ENCODE data around the gene BET1.
A peak's percentile ranks its signal among the peaks of the same experiment; 100 is the strongest.

BET1 gene, protein sequence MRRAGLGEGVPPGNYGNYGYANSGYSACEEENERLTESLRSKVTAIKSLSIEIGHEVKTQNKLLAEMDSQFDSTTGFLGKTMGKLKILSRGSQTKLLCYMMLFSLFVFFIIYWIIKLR

GRCh38 chr7:94004024-94004951, at the start of gene BET1:
Gene BET1 (minus strand): TSS chr7:94004355. CDS start chr7:94004216, 139 bp downstream.
- no CpG with 5 or more reads among the region's 47 CpGs for WGBS (ENCODE audit: insufficient coverage, insufficient read length)
- Histone ChIP-seq H3K4me3 (ENCODE audit: low read length) (peak within 1 kb of the TSS; percentile 86), H3K27me3 (ENCODE audit: control insufficient read depth, insufficient read depth, low read length) (no peaks in the 10 kb centered on the region), H3K9me3 (ENCODE audit: control insufficient read depth, insufficient read depth, low read length) (no peaks in the 10 kb centered on the region), H3K4me1 (ENCODE audit: control insufficient read depth, insufficient read depth, low read length) (no peaks in the 10 kb centered on the region), H3K36me3 (ENCODE audit: control insufficient read depth, insufficient read depth, low read length) (no peaks in the 10 kb centered on the region), H3K27ac (ENCODE audit: low read length) (no peak within 1 kb of the TSS)
- DNase-seq (ENCODE audit: low read depth, low spot score) = peak; percentile 94

DNA sequence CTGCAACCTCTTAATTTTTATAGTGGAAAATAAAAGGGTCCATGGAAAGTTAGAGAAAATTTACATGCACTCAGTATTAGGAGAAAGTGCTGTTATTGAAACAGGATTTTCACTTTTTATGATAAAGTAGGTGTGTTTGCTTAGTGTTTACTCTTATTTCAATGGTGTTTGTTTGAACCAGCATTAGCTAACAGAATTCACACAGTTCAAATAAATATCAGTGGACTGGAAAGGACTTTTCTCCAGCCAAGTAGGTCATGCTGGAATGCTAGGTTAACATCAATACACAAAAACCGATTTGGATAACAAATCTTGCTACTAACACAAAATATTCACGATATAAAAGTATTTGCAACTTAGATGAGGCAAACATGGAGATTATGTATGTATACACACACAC, 49.4 kb upstream of the BET1 start:
- Histone ChIP-seq H3K4me3 (ENCODE audit: low read length) (no peak overlapping the region), H3K4me1 (ENCODE audit: control insufficient read depth, insufficient read depth, low read length) (no peaks in the 10 kb centered on the region; the same call in 1 of the 2 replicates), H3K27me3 (ENCODE audit: control insufficient read depth, insufficient read depth, low read length) (no peaks in the 10 kb centered on the region), H3K9me3 (ENCODE audit: control insufficient read depth, insufficient read depth, low read length) (no peaks in the 10 kb centered on the region), H3K27ac (ENCODE audit: low read length) (no peak overlapping the region), H3K36me3 (ENCODE audit: control insufficient read depth, insufficient read depth, low read length) (no peaks in the 10 kb centered on the region)
- no peak for DNase-seq (ENCODE audit: low read depth, low spot score)
- WGBS (ENCODE audit: insufficient coverage, insufficient read length) = no CpG with 5 or more reads among the region's 2 CpGs

GRCh38 chr7:94052398-94053180, 48.4 kb upstream of the BET1 start:
- no peak for DNase-seq (ENCODE audit: low read depth, low spot score)
- Histone ChIP-seq H3K27ac (ENCODE audit: low read length) (no peak overlapping the region), H3K36me3 (ENCODE audit: control insufficient read depth, insufficient read depth, low read length) (no peaks in the 10 kb centered on the region), H3K4me1 (ENCODE audit: control insufficient read depth, insufficient read depth, low read length) (no peaks in the 10 kb centered on the region; the same call in 1 of the 2 replicates), H3K9me3 (ENCODE audit: control insufficient read depth, insufficient read depth, low read length) (no peaks in the 10 kb centered on the region), H3K27me3 (ENCODE audit: control insufficient read depth, insufficient read depth, low read length) (no peaks in the 10 kb centered on the region), H3K4me3 (ENCODE audit: low read length) (no peak overlapping the region)
- WGBS (ENCODE audit: insufficient coverage, insufficient read length) = no CpG with 5 or more reads among the region's 5 CpGs

DNA sequence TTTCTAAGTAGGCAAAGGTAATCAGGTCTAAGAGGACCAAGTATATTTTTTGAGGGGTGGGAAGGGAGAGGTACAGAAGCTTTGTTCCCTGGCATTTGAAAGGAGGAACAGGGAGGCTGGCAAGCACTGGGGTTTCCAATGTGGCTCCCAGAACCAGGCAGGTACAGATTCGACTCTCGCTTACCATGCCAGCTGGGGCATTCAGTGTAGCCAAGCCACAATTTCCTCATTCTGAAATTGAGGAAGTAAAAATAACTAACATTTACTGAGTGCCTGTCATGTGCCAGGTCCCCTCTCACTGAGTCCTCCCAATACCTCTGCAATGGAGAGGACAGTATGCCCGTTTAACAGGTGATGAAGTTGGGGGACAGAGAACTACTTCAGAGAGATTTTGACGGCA, 45.9 kb upstream of the BET1 start:
- H3K4me3 ChIP-seq (ENCODE audit: low read length) = no peak overlapping the region
- no peaks in the 10 kb centered on the region for H3K9me3 ChIP-seq (ENCODE audit: control insufficient read depth, insufficient read depth, low read length)
- no peak overlapping the region for H3K27ac ChIP-seq (ENCODE audit: low read length)
- WGBS (ENCODE audit: insufficient coverage, insufficient read length) = no CpG with 5 or more reads among the region's 4 CpGs
- no peaks in the 10 kb centered on the region for H3K27me3 ChIP-seq (ENCODE audit: control insufficient read depth, insufficient read depth, low read length)
- H3K36me3 ChIP-seq (ENCODE audit: control insufficient read depth, insufficient read depth, low read length) = no peaks in the 10 kb centered on the region
- DNase-seq (ENCODE audit: low read depth, low spot score) = no peak
- H3K4me1 ChIP-seq (ENCODE audit: control insufficient read depth, insufficient read depth, low read length) = no peaks in the 10 kb centered on the region; the same call in 1 of the 2 replicates

DNA sequence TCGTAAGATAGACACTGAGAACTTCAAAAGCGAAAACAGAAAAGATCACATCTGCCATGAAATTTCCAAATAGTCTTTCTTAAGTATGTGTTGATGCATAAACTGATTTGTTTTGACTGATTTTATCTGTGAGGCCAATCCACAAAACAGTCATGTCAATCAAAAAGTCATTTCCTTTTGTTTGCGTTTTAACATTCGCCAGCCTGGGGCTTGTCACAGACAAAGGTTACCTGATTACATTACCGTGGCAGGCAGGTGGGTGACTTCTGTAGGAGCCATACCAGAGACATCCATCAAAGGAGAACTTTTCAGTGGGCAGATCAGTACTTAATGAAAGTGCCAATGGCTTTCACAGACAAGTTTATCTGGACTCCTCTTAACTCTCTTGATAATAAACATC, 45.5 kb upstream of the BET1 start:
- Histone ChIP-seq H3K4me3 (ENCODE audit: low read length) (no peak overlapping the region), H3K27me3 (ENCODE audit: control insufficient read depth, insufficient read depth, low read length) (no peaks in the 10 kb centered on the region), H3K4me1 (ENCODE audit: control insufficient read depth, insufficient read depth, low read length) (no peaks in the 10 kb centered on the region; the same call in 1 of the 2 replicates), H3K9me3 (ENCODE audit: control insufficient read depth, insufficient read depth, low read length) (no peaks in the 10 kb centered on the region), H3K36me3 (ENCODE audit: control insufficient read depth, insufficient read depth, low read length) (no peaks in the 10 kb centered on the region), H3K27ac (ENCODE audit: low read length) (no peak overlapping the region)
- no CpG with 5 or more reads among the region's 5 CpGs for WGBS (ENCODE audit: insufficient coverage, insufficient read length)
- no peak for DNase-seq (ENCODE audit: low read depth, low spot score)

DNA sequence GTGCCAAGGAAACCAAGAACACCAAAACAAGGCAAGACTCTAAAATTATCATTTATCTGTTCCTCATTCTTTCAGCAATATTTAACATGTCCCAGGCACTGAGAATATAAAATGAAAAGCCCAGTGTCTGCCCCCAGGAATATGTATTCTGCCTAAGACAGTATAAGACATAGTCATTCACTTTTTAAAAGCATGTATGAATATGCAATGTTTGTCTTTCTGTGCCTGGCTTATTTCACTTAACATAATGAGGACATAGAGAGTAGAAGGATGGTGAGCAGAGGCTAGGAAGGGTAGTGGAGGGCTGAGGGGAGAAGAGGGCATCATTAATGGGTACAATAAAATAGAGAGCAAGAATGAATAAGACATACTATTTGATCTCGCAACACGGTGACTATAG, 44.6 kb upstream of the BET1 start:
- Histone ChIP-seq H3K9me3 (ENCODE audit: control insufficient read depth, insufficient read depth, low read length) (no peaks in the 10 kb centered on the region), H3K27me3 (ENCODE audit: control insufficient read depth, insufficient read depth, low read length) (no peaks in the 10 kb centered on the region), H3K27ac (ENCODE audit: low read length) (no peak overlapping the region), H3K36me3 (ENCODE audit: control insufficient read depth, insufficient read depth, low read length) (no peaks in the 10 kb centered on the region), H3K4me3 (ENCODE audit: low read length) (no peak overlapping the region), H3K4me1 (ENCODE audit: control insufficient read depth, insufficient read depth, low read length) (no peaks in the 10 kb centered on the region)
- WGBS (ENCODE audit: insufficient coverage, insufficient read length) = no CpG with 5 or more reads among the region's 2 CpGs
- DNase-seq (ENCODE audit: low read depth, low spot score) = no peak

DNA sequence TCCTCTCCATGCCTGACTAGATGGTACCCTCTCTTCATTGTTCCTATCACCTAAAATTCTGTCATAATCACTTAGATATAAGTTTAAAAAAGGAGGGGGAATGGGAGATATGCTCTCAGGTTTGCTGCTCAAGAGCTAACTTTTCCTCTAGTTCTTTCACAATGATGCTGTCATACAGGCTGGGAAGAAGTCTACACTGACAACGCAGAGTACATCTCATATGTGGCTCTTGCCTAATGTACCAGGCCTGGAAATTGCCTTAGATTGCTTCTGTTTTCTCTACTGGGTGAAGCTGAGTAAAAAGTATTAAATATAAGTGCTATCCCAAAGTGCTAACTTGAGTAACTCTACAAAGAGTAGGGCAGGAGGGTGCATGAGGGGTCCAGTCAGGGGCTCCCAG, 43.8 kb upstream of the BET1 start:
- no peaks in the 10 kb centered on the region for H3K27me3 ChIP-seq (ENCODE audit: control insufficient read depth, insufficient read depth, low read length)
- no peak overlapping the region for H3K4me3 ChIP-seq (ENCODE audit: low read length)
- H3K36me3 ChIP-seq (ENCODE audit: control insufficient read depth, insufficient read depth, low read length) = no peaks in the 10 kb centered on the region
- no peak overlapping the region for H3K27ac ChIP-seq (ENCODE audit: low read length)
- no peaks in the 10 kb centered on the region for H3K9me3 ChIP-seq (ENCODE audit: control insufficient read depth, insufficient read depth, low read length)
- no peak for DNase-seq (ENCODE audit: low read depth, low spot score)
- H3K4me1 ChIP-seq (ENCODE audit: control insufficient read depth, insufficient read depth, low read length) = no peaks in the 10 kb centered on the region
- WGBS (ENCODE audit: insufficient coverage, insufficient read length) = no CpG with 5 or more reads among the region's 1 CpG

- Histone ChIP-seq H3K4me3 (ENCODE audit: low read length) (no peak overlapping the region), H3K27ac (ENCODE audit: low read length) (no peak overlapping the region), H3K4me1 (ENCODE audit: control insufficient read depth, insufficient read depth, low read length) (no peaks in the 10 kb centered on the region), H3K27me3 (ENCODE audit: control insufficient read depth, insufficient read depth, low read length) (no peaks in the 10 kb centered on the region), H3K36me3 (ENCODE audit: control insufficient read depth, insufficient read depth, low read length) (no peaks in the 10 kb centered on the region), H3K9me3 (ENCODE audit: control insufficient read depth, insufficient read depth, low read length) (no peaks in the 10 kb centered on the region)
- no CpG with 5 or more reads among the region's 2 CpGs for WGBS (ENCODE audit: insufficient coverage, insufficient read length)
- DNase-seq (ENCODE audit: low read depth, low spot score) = no peak
Measured at GRCh38 chr7:94045581-94045980, 41.4 kb upstream of the BET1 start.

DNA sequence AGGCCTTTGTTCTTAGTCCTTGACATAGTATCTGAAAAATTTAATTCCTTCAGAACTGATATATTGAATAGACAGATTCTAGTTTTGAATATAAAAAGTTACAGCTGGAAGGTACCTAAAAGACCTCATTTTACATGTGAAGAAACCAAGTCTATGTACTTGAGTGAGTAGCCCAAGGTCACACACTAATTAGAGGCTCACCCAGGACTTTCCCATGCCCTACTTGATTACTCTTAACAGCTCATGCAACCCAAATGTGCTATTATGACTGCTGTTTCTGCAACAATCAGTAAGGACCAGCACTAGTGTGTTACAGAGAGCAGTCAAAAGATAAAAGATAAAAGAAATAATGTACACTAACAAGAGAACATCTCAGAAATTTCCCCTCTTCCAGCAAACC, 40.7 kb upstream of the BET1 start:
- Histone ChIP-seq H3K4me1 (ENCODE audit: control insufficient read depth, insufficient read depth, low read length) (no peaks in the 10 kb centered on the region), H3K4me3 (ENCODE audit: low read length) (no peak overlapping the region), H3K9me3 (ENCODE audit: control insufficient read depth, insufficient read depth, low read length) (no peaks in the 10 kb centered on the region), H3K27me3 (ENCODE audit: control insufficient read depth, insufficient read depth, low read length) (no peaks in the 10 kb centered on the region), H3K27ac (ENCODE audit: low read length) (no peak overlapping the region), H3K36me3 (ENCODE audit: control insufficient read depth, insufficient read depth, low read length) (no peaks in the 10 kb centered on the region)
- DNase-seq (ENCODE audit: low read depth, low spot score) = no peak

DNA sequence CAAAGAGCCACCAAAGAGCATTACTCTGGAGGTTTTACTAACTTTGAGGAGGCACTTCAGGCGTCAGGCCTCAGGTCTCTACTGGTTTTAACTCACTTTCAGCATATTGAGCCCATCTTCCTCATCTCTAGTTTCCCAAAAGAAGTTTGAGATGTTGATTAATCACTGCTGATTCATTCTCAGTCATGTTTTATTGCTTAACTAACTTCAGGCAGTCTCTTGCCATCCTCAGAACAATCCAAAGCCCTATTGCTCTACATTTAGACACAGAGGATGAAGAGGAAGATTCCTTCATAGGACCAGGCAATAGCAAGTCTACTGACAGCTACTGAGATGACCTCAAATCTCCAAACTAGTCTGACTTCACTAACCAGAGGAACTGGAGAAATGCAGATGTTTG, 39.1 kb upstream of the BET1 start:
- H3K36me3 ChIP-seq (ENCODE audit: control insufficient read depth, insufficient read depth, low read length) = no peaks in the 10 kb centered on the region
- no peak overlapping the region for H3K4me3 ChIP-seq (ENCODE audit: low read length)
- WGBS (ENCODE audit: insufficient coverage, insufficient read length) = no CpG with 5 or more reads among the region's 1 CpG
- no peaks in the 10 kb centered on the region for H3K27me3 ChIP-seq (ENCODE audit: control insufficient read depth, insufficient read depth, low read length)
- no peaks in the 10 kb centered on the region for H3K9me3 ChIP-seq (ENCODE audit: control insufficient read depth, insufficient read depth, low read length)
- H3K4me1 ChIP-seq (ENCODE audit: control insufficient read depth, insufficient read depth, low read length) = no peaks in the 10 kb centered on the region
- no peak overlapping the region for H3K27ac ChIP-seq (ENCODE audit: low read length)
- DNase-seq (ENCODE audit: low read depth, low spot score) = no peak

Data from iPS DF 6.9 (cell line).